SK-N-SH (cell line): ENCODE results near the gene RARS2. TPM values are rescaled to one million over a fixed set of nuclear protein-coding genes. Genes with fewer than 3 reads are reported as not detected.

Source experiments
- CTCF ChIA-PET: fragments of 300-600, 350-600 bp; formaldehyde crosslinking; extraction: SDS; loops from one replicate; lab custom pipeline; 2021; lab: Yijun Ruan, JAX
- POLR2A ChIA-PET: fragments of 350-600 bp; sonication (Branson Sonifier 250); formaldehyde crosslinking; extraction: SDS; loops from one replicate; lab custom pipeline; 2020; ENCODE audit warnings: antibody characterized with exemption, inconsistent platforms; lab: Yijun Ruan, JAX
- DNase-seq: peaks from one replicate; pipeline ENCODE4 v3.0.0; 2012
- H2AFZ ChIP-seq: fragments of 200-600 bp; sonication (generic); 2 replicates; pipeline ENCODE4 v1.8.1; 2016; ENCODE audit warnings: antibody characterized with exemption, mild to moderate bottlenecking, low read depth
- H3F3A ChIP-seq: fragments of 200-600 bp; sonication (generic); replicated peaks from 2 replicates; pipeline ENCODE3; 2016; ENCODE audit warnings: antibody characterized with exemption, mild to moderate bottlenecking; ENCODE audit not compliant: insufficient read depth
- H3K27ac ChIP-seq, 2 experiments: fragments of 200-500 bp in 1 of 2; fragments of 200-600 bp in 1 of 2; sonication (Bioruptor generic) in 1 of 2; sonication (generic), shearing (Covaris generic) in 1 of 2; 2 replicates each; pipeline versions ENCODE4 v1.5.1 to v1.6.1; 2014 to 2016; ENCODE audit warnings: low read depth in 2 of 2, inconsistent platforms in 1 of 2, low read length in 1 of 2, mild to moderate bottlenecking in 1 of 2, mixed read lengths in 1 of 2
- H3K27me3 ChIP-seq: fragments of 200-600 bp; sonication (generic), shearing (Covaris generic); 2 replicates; pipeline ENCODE4 v1.6.1; 2016; ENCODE audit warnings: mixed run types; ENCODE audit not compliant: insufficient read depth
- H3K36me3 ChIP-seq, 2 experiments: fragments of 200-500 bp in 1 of 2; fragments of 200-600 bp in 1 of 2; sonication (Bioruptor generic) in 1 of 2; sonication (generic) in 1 of 2; replicated peaks in 1 of 2; 2 replicates each; pipeline versions ENCODE3 to v1.5.1; 2014 to 2016; ENCODE audit warnings: low read length in 1 of 2, mild to moderate bottlenecking in 1 of 2; ENCODE audit not compliant: insufficient read depth in 2 of 2, control insufficient read depth in 1 of 2
- H3K4me1 ChIP-seq, 2 experiments: fragments of 200-500 bp in 1 of 2; fragments of 200-600 bp in 1 of 2; sonication (Bioruptor generic) in 1 of 2; sonication (generic), shearing (Covaris generic) in 1 of 2; 2 replicates each; pipeline versions ENCODE4 v1.5.1 to v1.6.1; 2014 to 2016; ENCODE audit warnings: low read depth in 1 of 2, low read length in 1 of 2, mixed run types in 1 of 2; ENCODE audit not compliant: insufficient read depth in 2 of 2, control insufficient read depth in 1 of 2
- H3K4me2 ChIP-seq: fragments of 200-600 bp; sonication (generic), shearing (Covaris generic); 2 replicates; pipeline ENCODE4 v1.6.1; 2017; ENCODE audit warnings: mixed run types
- H3K4me3 ChIP-seq, 2 experiments: fragments of 200-500 bp in 1 of 2; fragments of 200-600 bp in 1 of 2; sonication (Bioruptor generic) in 1 of 2; sonication (generic), shearing (Covaris generic) in 1 of 2; 2 replicates each; pipeline versions ENCODE4 v1.5.1 to v1.8.1; 2014 to 2016; ENCODE audit warnings: low read depth in 2 of 2, inconsistent platforms in 1 of 2, low read length in 1 of 2, mild to moderate bottlenecking in 1 of 2, mixed read lengths in 1 of 2, moderate library complexity in 1 of 2
- H3K79me2 ChIP-seq: fragments of 200-600 bp; sonication (generic); 2 replicates; pipeline ENCODE4 v1.8.1; 2017; ENCODE audit warnings: mild to moderate bottlenecking; ENCODE audit not compliant: insufficient read depth
- H3K9ac ChIP-seq: fragments of 200-600 bp; sonication (generic); 2 replicates; pipeline ENCODE4 v1.6.1; 2017; ENCODE audit warnings: mixed run types
- H3K9me2 ChIP-seq: fragments of 200-600 bp; sonication (generic); 2 replicates; pipeline ENCODE4 v1.6.1; 2017; ENCODE audit warnings: mixed run types
- H3K9me3 ChIP-seq: fragments of 200-600 bp; sonication (generic); 2 replicates; pipeline ENCODE4 v1.6.1; 2017; ENCODE audit warnings: mixed run types, mild to moderate bottlenecking, moderate library complexity
- H4K20me1 ChIP-seq: fragments of 200-600 bp; sonication (generic); 2 replicates; pipeline ENCODE4 v1.6.1; 2017; ENCODE audit warnings: mild to moderate bottlenecking, mixed run types; ENCODE audit not compliant: insufficient read depth
- ELF1 ChIP-seq: IDR thresholded peaks from 2 replicates; pipeline ENCODE4 v1.4.0; 2012
- EP300 ChIP-seq, 2 experiments: IDR thresholded peaks; 2 replicates each; pipeline versions ENCODE4 v1.4.0 to v1.6.1; 2012; ENCODE audit warnings: borderline replicate concordance in 1 of 2, low read depth in 1 of 2, low read length in 1 of 2
- EZH2phosphoT487 ChIP-seq: fragments of 200-600 bp; sonication (generic); IDR thresholded peaks from 2 replicates; pipeline ENCODE4 v1.6.1; 2017; ENCODE audit warnings: low read depth, mixed run types, mild to moderate bottlenecking, antibody characterized with exemption, moderate library complexity, borderline replicate concordance
- FOSL2 ChIP-seq: IDR thresholded peaks from 2 replicates; pipeline ENCODE4 v1.4.0; 2012; ENCODE audit warnings: low read depth, mild to moderate bottlenecking, moderate library complexity, borderline replicate concordance
- MEF2A ChIP-seq: IDR thresholded peaks from 2 replicates; pipeline ENCODE4 v1.4.0; 2012; ENCODE audit warnings: low read depth, borderline replicate concordance
- NRF1 ChIP-seq: IDR thresholded peaks from 2 replicates; pipeline ENCODE4 v1.6.1; 2012; ENCODE audit warnings: low read depth, mild to moderate bottlenecking, low read length
- REST ChIP-seq: IDR thresholded peaks from 2 replicates; pipeline ENCODE4 v1.6.1; 2012; ENCODE audit warnings: mild to moderate bottlenecking, low read depth, low read length, moderate library complexity
- RFX5 ChIP-seq: IDR thresholded peaks from 2 replicates; pipeline ENCODE4 v1.6.1; 2012; ENCODE audit warnings: mild to moderate bottlenecking, improper control_type of control experiment, low read length
- RXRA ChIP-seq: IDR thresholded peaks from 2 replicates; pipeline ENCODE4 v1.4.0; 2012; ENCODE audit warnings: low read depth, mild to moderate bottlenecking, borderline replicate concordance
- TAF1 ChIP-seq: IDR thresholded peaks from 2 replicates; pipeline ENCODE4 v1.6.1; 2012; ENCODE audit warnings: low read depth, mild to moderate bottlenecking, low read length, moderate library complexity, borderline replicate concordance
- TEAD4 ChIP-seq: IDR thresholded peaks from 2 replicates; pipeline ENCODE4 v1.4.0; 2012; ENCODE audit warnings: mild to moderate bottlenecking, borderline replicate concordance; ENCODE audit not compliant: insufficient read depth
- WGBS: methylation state at CpG from one replicate; pipeline ENCODE4 v1.1.6; 2017; ENCODE audit warnings: low lambda C conversion rate; 5-methylcytosine and 5-hydroxymethylcytosine counted together
- polyA plus RNA-seq, 3 experiments: library from polyadenylated mRNA; depleted of rRNA; stranded (reverse); fragments of >200 nt; gene quantifications; 2 replicates each; pipeline ENCODE4 v1.2.3, GENCODE V29; 2012

RARS2 gene
- polyA plus RNA-seq, 1 of the 3 experiments (the other 2 are of a cell fraction): 7.9 TPM

- Histone ChIP-seq H2AFZ (no peak overlapping the region), H3K79me2 (no peaks in the 10 kb centered on the region), H3K27me3 (no peaks in the 10 kb centered on the region), H3F3A (no peaks in the 10 kb centered on the region), H3K9ac (no peak overlapping the region), H4K20me1 (no peaks in the 10 kb centered on the region), H3K27ac (no peak overlapping the region), H3K4me1 (no peaks in the 10 kb centered on the region), H3K9me3 (no peaks in the 10 kb centered on the region), H3K4me3 (no peak overlapping the region), H3K9me2 (no peaks in the 10 kb centered on the region), H3K36me3 (peaks cover 23 to 24% of the 10 kb centered on the region in 2 experiments), H3K4me2 (no peak overlapping the region)
- 100% methylated on average over 4 of the region's 4 CpGs for WGBS
- POLR2A ChIA-PET: no interaction called here
- CTCF ChIA-PET: interaction anchor here (1.3 kb wide), 1 partner anchor 8 kb away, joined by 3 read pairs; no protein-coding TSS in a partner anchor
- DNase-seq: no peak
- TF ChIP-seq TEAD4 (no peak), MEF2A (no peak), ELF1 (no peak), TAF1 (no peak), REST (no peak), EP300 (IDR thresholded peaks at IDR 0.05; ENCODE audit: borderline replicate concordance in 1 of 2, low read depth in 1 of 2, low read length in 1 of 2) (no peak), FOSL2 (no peak), RXRA (no peak), NRF1 (no peak), RFX5 (no peak)
Observed at GRCh38 chr6:87639373-87639772, 49.6 kb upstream of the RARS2 start.

GRCh38 chr6:87637106-87637505, 47.3 kb upstream of the RARS2 start:
- H3K9me3 ChIP-seq: no peaks in the 10 kb centered on the region
- H3K79me2 ChIP-seq: no peaks in the 10 kb centered on the region
- TF ChIP-seq EZH2phosphoT487: no peak
- ChIA-PET POLR2A (no interaction called here), CTCF (interaction anchor here (0.6 to 1.5 kb wide), 2 partner anchors 9 to 60 kb away, joined by 3 to 4 read pairs; no protein-coding TSS in a partner anchor)
- H3K4me2 ChIP-seq: no peak overlapping the region
- no peaks in the 10 kb centered on the region for H4K20me1 ChIP-seq
- H3K4me1 ChIP-seq: no peaks in the 10 kb centered on the region
- no peak overlapping the region for H3K9ac ChIP-seq
- H3K27ac ChIP-seq: no peak overlapping the region
- peaks cover 24 to 42% of the 10 kb centered on the region in 2 experiments for H3K36me3 ChIP-seq
- DNase-seq: no peak
- H3K9me2 ChIP-seq: no peaks in the 10 kb centered on the region
- WGBS: 93% methylated on average over 1 of the region's 1 CpG
- H3F3A ChIP-seq: no peaks in the 10 kb centered on the region
- H3K4me3 ChIP-seq: no peak overlapping the region
- H3K27me3 ChIP-seq: no peaks in the 10 kb centered on the region
- H2AFZ ChIP-seq: no peak overlapping the region
